8988T (cell line): ENCODE measurements around the gene MEAF6.
"Not testable (repeated sequence)": the region's sequence is repeated elsewhere in the genome, so short reads cannot be mapped to it uniquely, and the experiment has no call there.

Experiments used
- DNase-seq: peaks from one replicate; pipeline ENCODE4 v3.0.0; 2011

Gene MEAF6

DNA sequence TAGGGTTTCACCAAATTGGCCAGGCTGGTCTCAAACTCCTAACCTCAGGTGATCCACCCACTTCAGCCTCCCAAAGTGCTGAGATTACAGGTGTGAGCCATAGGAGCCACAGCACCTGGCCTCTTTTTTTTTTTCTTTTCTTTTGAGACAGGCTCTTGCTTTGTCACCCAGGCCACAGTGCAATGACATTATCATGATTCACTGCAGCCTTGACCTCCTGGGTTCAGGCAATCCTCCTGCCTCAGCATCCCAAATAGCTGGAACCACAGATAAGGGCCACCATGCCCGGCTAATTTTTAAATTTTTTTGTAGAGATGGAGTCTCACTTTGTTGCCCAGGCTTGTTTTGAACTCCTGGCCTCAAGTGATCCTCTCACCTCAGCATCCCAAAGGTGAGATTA, 15.3 kb upstream of the MEAF6 start:
- not testable (repeated sequence) for DNase-seq

DNA sequence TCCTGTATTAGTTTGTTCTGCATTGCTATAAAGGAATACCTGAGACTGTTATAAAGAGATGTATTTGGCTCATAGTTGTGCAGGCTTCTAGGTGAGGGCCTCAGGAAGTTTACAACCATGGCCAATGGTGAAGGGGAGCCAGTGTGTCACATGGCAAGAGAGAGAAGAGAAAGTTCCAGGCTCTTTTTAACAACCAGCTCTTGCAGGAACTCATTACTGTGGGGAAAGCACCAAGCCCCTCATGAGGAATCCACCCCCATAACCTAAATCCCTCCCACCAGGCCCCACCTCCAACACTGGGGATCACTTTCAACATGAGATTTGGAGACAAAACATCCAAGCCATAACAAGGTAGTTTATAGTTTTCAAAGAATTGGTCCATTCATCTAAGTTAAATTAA, 5.0 kb upstream of the MEAF6 start:
- DNase-seq, result no peak

DNA sequence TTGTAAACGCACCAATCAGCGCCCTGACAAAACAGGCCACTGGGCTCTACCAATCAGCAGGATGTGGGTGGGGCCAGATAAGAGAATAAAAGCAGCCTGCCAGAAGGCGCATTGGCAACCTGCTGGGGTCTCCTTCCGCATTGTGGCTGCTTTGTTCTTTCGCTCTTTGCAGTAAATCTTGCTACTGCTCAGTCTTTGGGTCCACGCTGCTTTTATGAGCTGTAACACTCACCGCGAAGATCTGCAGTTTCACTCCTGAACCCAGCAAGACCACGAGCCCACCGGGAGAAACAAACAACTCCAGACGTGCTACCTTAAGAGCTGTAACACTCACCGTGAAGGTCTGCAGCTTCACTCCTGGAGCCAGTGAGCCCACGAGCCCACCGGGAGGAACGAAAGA, 4.4 kb upstream of the MEAF6 start:
- not testable (repeated sequence) for DNase-seq

DNA sequence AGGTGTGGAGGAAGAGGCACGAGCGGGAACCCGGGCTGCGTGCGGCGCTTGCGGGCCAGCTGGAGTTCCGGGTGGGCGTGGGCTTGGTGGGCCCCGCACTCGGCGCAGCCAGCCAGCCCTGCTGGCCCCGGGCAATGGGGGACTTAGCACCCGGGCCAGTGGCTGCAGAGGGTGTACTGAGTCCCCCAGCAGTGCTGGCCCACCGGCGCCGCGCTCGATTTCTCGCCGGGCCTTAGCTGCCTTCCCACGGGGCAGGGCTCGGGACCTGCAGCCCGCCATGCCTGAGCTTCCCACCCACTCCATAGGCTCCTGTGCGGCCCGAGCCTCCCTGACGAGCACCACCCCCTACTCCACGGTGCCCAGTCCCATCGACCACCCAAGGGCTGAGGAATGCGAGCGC, 3.7 kb upstream of the MEAF6 start:
- DNase-seq, result not testable (repeated sequence)

DNA sequence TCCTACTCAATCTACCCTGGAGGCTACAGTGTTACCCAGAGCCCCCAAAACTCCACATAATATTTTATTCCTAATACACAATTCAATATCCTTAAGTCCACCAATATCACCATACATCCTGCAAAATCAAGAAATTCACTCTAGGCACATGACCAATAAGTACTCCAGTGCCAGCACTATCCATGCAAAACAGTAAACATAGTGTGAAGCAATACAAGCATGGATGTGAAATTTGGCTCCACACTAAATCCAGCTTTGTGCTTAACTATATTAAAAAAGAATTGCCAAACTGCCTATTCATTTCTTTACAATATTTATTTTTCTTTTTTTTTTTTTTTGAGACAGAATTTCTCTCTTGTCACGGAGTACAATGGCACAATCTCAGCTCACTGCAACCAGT, 3.0 kb upstream of the MEAF6 start:
- DNase-seq, result no peak

DNA sequence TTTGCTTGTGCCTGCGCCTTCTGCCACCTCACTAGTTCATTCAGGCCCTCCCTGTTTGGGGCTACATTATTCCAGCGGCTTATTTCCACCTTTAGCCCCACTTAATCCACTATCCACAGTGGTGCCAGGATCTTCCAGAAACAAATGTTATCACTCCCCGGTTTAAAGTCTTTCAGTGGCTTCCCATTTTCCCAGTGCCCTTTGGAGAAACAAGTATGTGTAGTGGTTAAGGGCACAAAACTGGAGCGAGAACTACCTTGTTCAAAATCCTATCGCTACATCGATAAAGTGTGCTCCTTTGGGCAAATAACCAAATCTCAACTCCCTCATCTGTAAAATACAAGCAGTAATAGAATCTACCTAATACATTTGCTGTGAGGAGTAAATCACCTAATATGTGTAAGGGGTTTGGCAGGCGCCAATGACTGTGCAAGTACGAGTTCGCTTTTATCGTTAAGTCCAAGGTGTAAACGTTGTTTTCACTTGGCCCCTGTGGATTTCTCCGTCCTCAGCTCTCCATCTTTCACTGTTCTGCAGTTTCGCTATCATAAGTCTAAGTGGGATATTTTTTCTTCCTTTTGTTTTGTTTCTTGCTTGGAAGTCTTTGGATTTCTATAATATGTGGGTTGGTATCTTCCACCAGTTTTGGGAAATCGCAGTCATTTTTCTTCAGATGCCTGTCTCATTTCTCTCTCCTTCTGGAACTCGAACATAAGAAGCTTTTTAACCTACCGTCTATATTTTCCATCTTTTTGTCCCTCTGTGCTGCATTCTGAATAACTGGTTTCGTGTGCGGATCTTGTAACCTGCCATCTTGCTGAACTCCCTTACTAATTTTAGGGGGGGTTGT, 844 bp upstream of the MEAF6 start:
- no peak for DNase-seq

DNA sequence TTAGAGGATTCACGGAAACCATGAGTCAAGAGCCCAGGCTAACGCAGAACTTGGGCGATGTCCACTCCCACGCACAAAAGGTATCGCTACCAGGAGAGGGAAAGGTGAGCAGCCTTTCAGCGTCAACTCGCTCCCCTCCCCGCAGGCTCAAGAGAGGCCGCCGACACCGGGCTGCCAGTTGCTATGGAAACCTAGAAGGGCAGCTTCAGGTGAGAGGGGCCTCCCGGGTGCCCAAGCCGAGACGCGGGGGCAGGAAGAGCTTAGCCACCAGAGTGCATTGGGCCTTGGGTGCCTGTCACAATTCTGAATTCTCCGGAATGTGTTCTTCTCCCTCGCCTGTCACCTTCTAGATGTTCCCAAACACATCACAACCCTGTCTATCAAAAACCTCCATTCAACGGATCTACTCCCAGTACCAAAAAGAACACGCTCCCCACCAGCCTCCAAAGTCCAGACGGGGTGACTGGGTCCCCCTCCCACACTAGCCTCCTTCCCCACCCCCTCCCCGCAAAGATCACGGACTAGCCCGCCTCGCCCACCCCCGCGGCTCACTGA, 694 bp downstream of the MEAF6 start:
- DNase-seq, result no peak

DNA sequence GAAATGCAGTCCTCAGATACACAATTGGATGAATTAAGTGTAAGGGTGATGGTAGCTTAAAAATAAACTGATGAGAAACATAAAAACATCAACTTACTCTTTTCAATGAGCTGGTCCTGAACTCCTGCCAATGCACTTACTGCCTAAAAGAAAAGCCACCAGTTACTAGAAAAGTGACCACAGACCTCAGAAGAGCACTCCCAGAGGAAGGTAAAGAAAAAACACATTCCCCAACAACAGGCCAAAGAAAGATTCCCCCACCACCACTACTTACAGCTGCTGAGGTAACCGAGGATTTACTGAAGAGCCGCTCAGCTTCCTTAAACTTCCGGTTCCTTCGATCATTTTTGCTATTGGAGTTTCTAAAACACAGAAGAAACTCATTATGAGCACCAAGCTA, 5.4 kb downstream of the MEAF6 start:
- no peak for DNase-seq

DNA sequence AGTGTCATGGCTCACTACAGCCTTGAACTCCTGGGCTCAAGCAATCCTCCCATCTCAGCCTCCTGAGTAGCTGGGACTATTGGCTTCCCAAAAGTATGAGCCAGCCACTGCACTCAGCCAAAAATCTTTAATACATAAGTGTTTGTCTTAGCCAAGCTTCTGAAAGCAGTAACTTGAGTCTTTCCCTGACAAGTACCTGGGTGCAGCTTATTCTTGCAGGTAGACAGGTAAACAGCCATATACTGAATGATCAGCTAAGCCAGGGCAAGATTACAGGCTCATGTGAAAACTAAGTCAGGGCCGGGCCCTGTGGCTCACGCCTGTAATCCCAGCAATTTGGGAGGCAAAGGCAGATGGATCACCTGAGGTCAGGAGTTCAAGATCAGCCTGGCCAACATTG, 7.8 kb downstream of the MEAF6 start:
- no peak for DNase-seq

DNA sequence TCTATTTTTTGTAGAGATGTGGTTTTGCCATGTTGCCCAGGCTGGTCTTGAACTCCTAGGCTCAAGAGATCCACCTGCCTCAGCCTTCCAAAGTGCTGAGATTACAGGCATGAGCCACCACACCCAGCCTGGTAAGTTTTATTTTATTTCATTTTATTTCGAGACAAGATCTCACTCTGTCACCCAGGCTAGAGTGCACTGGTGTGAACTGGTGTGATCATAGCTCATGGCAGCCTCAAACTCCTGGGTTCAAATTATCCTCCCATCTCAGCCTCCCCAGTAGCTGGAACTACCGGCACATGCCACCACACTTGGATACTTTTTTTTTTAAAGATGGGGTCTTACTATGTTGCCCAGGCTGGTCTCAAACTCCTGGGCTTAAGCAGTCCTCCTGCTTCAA, 11.8 kb downstream of the MEAF6 start:
- not testable (repeated sequence) for DNase-seq

DNA sequence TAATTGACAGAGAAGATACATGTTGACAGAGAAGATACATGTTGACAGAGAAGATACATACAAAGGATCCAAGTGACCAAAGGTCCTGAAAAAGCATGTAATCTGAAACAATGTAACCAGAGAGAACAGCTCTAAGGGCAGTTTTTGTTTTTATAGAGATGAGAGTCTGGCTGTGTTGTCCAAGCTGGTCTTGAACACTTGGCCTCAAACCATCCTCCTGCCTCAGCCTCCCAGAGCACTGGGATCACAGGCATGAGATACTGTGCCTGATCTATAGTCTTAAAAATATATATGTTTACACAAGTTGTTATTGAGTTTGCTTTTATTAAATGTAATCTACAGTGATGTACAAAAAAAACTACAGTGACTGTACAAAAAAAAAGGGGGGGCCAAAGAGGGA, 12.5 kb downstream of the MEAF6 start:
- no peak for DNase-seq

DNA sequence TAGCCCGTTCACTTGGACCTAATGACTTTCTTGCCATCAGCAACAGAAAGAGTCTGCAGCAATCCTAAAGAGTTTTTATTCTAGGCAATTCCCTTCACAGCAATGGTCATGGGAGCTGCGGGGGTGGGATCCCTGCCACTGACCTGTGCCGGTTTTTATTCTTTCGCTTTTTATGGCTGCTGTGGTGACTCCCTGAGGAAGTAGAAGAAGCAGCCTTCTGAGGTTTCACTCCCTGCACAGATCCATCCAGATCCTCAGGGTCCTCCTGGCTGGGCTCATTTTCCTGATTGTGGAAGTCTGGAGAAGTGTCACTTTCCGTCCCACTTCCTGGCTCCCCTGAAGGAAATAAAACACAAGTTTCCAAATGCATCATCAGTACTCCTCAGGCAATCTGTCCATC, 12.9 kb downstream of the MEAF6 start:
- no peak for DNase-seq

DNA sequence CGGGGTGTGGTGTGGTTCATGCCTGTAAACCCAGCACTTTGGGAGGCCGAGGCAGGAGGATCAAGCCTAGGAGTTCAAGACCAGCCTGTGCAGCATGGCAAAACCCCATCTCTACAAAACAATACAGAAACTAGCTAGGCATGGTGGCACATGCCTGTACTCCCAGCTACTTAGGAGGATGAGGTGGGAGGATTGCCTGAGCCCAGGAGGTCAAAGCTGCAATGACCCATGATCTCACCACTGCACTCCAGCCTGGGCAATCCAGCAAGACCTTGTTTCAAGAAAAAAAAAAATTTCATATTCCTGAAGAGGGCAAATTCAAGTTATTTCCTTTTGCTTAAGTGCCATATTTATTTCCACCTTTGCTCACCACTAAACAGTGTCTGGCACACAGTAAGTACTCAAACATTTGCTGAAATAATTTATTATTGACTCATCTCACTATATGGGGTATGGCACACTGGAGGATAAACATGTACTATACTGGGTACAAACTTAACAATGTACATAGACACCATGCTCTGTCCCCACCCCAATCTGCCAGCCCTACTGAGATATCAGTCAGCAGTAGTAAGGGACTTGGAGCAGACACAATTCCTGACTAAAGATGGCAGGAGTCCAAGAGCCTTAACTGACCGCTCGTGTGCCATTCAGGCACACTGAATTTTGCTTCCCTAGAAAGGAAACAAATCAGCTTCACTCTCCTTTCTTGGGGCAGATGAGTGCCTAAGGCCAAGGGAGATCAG, 15.5 kb downstream of the MEAF6 start:
- no peak for DNase-seq

DNA sequence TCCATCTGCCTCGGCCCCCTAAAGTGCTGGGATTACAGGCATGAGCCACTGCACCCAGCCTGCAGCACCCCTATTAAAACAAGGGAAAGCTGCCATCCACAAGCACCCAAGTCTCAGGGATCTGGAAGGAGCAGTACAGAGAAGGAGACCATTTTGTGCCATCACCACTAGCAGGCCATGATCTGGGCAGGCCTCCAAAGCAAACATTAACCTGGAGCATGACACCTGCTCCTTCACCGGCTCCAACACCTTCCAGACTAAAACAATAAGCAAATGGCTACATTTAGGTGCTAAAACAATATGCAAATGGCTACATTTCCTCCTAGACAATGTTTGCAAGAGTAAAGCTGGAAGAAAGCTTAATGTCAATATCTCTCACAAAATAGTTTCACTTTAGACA, 16.7 kb downstream of the MEAF6 start:
- DNase-seq, result no peak

DNA sequence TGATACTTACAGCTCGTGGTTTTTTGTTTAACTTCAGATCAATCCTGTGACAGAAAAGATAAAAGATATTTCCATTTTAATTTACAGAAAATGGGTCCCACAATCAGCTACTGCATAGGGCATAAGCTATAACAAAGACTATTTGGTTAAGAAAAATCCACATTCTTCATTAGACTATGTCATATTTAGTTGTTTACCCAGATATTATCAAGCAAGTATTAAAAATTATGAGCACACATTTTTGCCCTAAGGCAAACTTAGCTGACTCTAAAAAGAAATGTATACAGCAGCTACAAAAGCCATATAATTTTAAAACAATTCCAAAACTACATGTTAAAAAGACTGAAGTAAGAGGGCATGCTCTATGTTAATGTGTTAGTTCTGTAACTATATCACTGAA, 18.7 kb downstream of the MEAF6 start:
- no peak for DNase-seq

DNA sequence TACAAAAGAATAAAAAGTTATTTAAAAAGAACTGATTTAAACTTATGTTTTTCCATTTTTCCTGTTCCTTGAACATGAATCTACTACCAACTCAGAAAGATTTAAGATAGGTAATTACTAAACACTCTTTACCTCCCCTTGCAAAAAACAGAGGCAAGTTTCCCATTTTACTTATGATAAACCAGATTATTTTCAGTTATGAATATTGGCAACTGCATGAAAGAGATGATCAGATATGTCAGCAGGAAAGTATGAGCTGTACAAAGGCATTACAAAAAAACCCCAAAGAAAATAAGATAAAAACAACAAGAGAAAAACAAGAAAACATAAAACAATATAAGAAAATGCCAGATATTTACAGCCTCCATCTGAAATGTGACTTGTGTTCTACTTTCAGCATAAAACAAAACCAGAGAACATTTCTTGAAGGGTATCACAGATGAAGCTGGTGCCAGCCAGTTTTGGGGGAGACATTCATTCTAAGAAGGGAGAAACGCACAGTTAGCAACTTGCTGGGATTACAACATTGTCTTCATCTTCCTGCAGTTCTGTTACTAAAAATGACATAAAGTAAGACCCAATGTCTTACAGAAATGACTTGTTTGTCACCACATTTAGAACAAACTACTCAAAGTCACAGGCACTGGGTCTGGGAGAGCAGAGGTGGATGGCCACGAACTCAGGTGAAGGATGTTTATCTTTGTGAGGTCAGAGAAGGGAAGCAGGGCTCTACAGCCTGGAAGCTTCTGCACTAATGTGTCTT, 21.0 kb downstream of the MEAF6 start:
- DNase-seq, result no peak

DNA sequence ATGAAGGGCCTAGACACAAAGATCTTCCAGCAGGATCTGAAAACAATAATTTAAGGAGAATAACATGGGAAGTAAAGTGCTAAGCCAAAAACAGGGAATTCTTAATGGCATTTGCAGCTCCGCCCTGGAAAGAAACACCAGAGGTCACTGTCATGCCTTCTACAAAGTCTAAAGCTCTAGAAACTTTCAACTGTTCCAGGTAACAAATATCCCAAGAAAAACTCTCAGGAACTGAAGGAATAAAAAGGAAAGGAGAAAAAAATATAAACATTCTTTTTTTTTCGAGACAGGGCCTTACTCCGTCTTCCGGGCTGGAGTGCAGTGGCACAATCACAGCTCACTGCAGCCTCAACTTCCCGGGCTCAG, 27.0 kb downstream of the MEAF6 start:
- no peak for DNase-seq

DNA sequence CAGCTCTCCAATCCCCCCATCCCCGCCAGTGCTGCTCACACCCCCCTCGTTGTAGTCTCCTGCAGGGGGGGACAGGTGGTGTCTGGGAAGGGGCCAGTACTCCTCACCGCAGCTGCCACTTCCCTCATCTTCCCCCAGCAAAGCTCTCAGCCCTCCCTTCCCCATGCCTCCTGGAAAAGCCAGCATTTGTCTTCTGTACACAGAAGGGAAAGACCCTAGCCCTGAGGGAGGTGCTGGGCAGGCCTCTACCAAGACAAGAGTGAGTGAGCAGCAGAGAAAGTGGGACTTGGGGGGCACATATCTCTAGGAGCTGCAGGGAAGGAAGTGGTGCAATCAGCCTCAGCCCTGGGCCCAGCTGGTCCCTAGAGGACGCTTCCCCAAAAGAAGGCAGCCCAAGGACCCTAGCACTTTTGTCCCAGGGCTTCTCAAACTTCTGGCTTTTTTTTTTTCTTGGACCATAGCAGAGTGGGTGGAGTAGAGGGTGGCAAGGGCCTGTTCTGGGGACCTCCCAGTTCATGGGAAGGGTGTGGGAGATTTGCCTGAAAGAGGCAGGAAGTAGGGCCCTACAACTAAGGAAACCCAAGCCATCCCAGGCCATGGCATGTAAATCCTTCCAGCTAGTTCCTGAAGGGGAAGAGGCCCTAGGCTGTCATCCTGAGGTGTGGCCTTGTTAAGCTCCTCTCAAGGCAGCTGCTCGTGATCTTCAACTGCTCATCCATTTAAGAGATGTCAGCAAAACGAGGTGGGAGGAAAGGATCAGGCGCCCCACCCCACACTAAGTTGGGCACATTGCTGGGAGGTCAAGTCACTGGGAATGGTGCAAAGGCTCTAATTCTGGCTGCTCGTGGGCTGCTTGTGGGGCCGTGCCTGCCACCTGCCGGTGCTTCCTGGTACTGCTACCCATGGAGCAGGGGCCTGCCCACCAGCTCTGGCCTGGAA, 27.6 kb downstream of the MEAF6 start:
- DNase-seq, result peak; percentile 69

DNA sequence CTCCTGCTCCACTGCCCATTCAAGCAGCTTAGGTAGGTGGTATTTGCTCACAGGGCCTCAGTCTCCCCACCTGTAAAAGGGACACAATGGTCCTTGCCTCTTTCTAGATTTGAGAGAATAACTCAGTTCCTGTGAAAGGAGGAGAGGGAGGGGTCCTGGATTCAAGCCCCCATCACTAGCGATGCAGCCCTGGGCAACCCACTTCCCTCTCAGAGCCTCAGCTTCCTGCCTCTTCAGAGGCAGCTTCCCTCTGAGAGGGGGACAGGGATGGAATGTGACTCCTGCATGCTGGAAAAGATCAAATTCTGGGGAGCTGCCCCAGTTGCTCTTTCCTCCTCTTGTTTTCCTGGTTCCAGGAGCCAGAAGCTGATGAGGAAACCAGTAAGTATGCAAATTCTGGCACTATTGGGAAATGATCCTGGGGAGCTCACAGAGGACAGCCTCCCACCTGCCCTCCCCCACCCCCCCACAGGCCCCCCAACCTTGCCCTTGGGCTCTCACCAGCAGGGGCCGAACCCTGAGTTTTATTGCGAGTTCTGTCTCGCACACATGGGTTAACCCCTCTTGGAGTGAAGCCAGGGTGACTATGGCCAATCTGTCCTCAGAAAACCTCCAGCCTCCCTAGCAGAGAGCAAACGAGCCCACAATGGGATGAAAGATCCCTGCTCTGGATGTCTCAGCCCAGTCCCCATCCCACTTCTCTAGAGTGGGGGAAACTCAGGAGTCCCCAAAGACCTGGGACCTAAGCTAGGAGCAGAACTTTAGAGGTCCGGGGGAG, 28.5 kb downstream of the MEAF6 start:
- no peak for DNase-seq

DNA sequence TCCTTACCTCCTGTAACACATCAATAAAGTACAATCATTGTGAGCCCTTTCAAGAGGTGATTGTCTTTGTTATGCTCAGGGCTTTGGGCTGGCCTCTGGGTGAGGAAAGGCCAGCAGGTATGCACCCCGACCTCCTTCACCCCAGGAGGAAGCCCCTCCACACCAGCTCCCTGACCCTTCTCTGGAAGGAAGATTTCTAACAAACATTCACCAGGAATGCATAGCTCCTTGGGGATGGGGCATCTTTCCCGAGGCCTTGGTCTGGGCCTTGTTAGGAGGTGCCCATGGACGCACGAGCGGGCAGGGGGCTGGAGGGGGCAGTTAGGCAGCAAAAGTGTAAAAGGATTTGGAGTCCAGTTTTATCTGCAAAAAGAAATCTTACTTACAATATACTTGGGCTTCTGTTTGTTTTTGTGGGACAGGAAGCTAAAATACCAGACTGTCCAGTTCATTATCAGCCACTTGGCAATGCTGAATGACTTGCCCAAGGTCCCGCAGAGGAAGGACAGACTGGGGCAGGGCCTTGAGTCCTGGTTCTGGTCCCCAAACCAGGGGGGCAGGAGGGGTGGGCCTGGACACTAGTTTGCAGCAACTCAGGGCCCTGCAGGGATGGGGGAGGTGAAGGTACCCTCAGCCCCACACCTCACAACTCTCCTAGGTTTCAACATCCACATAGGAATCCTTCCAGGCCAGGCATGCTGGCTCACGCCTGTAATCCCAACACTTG, 30.1 kb downstream of the MEAF6 start:
- no peak for DNase-seq

DNA sequence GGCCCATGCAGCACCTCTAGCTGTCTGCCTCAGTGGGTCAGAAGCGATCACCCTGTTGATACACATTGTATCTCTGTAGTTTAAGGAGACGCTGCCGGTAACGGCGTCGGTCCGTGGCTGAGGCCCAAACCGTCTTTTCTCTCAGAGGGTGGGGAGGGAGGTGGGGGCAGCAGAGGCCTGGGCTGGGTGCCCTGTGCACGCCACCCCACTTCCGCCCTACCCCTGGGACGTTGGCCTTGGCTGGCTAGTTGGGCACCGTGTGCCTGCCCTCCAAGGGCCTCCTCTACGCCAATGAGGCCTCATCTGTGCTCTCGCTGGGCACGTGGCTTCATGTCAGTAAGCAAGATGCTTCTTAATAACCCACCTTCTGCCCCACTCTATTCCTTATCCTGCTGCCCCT, 30.8 kb downstream of the MEAF6 start:
- DNase-seq, result no peak
